Measurements from ENCODE around the gene DYNC1I1.

The DYNC1I1 gene

DNA sequence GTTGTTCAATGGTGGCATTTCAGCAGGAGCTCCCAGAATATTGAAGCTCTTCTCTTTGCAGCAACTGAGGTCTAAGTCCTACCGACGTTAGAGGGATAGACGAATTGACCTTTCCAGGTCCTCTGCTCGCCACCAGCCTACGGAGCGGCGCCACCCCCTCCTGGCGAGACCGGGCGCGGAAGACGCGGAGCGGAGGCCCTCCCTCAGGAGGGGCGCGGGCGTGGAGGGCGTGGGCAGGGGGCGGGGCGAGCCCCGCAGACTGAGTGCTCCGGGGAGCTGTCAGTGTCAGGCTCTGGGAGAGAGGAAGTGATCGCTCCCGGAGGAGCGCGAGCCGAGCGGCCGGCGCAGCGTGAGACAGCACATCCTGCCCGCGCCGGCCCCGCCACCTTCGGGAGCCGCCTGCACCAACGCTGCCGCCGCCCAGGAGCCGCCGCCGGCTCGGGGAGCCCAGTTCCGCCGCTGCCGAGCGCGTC, at the start of gene DYNC1I1:
Gene DYNC1I1, plus strand, starts transcription at position 257 of the 473 bp plus-strand sequence. CDS start 32,176 bp downstream, outside the sequence.
- peak; percentile 62 to 95 (median 77) for DNase-seq
- intact Hi-C loops (cut with DNase I), result no loop called here

DNA sequence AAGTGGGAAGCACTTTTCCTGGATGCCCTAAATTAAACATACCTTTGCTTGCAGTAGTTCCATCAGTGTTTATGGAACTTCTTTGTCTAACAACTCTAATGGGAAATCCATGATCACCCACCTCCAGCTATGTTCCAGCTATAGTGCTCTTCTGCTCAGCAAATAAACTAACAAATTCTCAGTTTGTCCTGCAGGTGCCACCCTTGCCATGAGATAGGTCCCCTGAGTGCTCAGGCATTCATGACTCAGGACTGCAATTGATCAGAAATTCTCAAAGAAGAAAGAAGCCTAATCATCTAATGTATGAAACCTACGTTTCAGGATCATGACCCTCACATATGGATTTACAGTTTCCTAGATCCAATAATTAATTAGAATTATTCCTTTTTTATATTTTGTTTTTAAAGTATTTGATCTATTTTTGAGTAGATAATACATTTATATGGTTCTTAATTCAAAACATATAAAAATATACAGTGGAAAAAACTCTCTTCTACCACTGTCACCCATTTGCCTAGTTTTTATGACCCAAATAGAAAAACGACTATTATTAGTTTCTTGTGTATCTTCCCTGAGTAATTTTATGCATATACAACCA, 48.7 kb upstream of the DYNC1I1 start:
- DNase-seq, result peak in 5 of 10 donors; percentile 13 to 75 (median 42)
- intact Hi-C loops (cut with DNase I), result loop anchor here (1.0 kb wide), 1 partner anchor 148 kb away; no protein-coding TSS in a partner anchor

DNA sequence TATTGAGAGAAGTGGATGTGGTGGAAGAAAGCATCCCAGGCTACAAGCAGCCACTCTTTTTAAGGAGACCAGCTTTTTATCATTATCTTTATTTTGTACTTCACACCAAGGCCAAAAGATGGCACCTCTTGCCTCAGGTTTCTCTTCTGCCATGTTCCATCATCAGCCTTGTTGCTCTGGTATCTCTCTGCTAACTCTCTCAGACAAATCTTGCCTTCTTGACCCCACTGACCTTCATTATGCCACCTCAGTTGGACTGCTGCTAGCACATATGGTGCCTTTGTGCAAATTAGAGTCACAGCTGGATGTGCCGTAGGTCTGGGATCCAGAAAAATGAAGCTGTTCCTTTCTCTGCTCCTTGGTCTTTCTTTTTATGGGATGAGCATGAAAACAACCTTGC, 47.1 kb upstream of the DYNC1I1 start:
- intact Hi-C loops (cut with DNase I), result no loop called here
- DNase-seq, result no peak

DNA sequence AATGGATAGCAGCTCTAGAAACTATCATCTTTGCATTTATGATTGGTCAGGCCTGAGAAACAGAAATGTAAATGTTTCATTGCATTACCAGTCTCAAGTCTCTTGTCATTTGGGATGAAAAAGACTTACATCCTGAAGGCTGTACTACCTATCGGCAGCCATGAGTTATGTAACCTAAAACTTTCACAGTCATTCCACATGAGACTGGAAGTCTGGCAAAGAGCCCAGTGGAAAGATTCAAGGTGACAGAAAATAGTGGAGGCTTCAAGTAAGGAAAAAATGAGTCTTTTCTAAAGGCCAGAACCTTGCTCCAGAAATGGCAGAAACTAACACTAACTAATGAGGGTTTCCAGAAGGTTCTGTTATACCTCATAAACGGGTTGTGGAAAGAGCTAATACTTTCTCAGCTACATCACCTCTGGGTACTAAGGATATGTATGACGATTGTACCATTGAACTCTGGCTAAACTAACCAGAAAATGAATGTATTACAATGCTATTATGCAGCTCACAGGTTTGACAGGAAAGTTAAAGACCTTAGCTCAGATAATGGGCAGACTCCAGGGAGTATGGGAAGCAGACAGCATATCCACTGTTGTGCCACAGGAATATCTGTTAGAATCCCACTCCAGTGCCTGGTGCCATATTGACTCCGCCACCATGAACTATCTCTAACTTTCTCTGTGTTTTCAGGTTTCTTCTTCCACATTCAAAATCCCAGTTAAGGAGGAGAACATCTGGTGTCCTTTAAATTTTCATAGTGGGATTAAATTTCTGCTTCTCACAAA, 41.7 kb upstream of the DYNC1I1 start:
- DNase-seq, result no peak
- intact Hi-C loops (cut with DNase I), result no loop called here

DNA sequence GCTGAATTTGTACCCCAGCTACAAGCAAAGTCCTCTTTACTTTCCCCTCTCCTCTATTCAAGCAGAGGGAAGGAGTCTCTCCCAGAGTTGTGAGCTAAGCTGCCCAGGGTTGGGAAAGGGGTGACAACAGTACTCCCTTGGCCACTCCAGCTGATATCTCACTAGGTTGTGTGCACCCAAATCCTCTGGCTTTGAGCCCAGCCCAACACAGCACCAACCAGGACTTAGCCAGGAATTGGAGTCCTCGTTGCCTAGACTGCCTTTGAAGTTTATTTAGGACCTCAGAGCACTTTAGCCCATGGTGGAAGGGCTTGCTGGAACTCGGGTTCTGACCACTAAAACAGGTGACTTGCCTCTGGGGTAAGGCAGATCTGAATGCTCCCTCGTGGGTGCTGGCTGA, 35.7 kb upstream of the DYNC1I1 start:
- DNase-seq, result no peak
- intact Hi-C loops (cut with DNase I), result no loop called here

DNA sequence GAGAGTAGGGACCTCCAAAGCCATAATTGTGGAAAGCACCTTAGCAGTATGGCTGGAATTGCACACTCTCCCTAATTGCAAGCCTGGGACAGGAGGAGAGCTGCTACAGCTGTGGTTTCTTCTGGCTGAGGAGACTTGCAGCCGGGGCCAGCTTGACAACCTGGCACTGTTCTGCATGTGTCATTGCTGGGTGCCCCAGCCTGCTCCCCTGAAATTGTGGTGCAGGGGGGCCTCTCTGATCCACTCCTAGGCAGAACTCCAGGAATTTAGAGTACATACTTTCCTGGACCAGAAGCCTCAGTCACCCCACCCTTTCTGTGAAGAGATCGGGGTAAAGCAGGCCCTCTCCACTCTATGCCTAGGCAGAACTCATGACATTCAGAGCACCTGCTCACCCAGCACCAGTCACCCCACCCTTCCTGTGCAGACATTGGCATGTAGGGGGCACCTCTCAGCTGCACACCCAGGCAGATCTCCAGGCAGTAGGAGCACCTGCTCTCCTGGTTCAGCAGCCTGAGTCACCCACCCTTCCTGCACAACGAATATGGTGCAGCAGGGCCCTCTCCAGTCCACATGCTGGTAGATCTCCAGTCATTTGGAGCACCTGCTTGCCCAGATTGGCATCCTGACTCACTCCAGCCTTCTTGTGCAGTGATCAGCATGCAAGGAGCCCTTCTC, 34.4 kb upstream of the DYNC1I1 start:
- intact Hi-C loops (cut with DNase I), result no loop called here

DNA sequence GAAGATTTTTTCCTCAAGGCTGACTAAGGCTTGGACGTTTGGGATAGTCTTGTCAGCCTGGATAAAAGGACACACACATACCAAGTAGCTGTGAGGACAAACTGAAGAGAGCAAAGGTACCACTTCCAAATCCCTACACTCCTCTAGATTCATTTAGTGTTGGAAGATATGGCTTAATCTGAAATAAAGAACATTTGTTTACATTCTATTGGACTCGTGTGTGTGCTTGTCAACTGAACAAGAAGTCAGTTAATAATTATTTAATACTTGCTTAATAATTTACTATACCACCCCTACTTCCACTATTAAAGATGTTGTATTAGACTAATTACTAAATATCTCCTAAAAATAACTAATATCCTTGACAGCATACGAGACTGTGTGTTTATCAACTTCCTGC, 23.3 kb upstream of the DYNC1I1 start:
- intact Hi-C loops (cut with DNase I), result no loop called here
- DNase-seq, result no peak

More for the DNA sequence above, 34.4 kb upstream of the DYNC1I1 start:
- peak in 3 of 10 donors; percentile 14 to 86 (median 54) for DNase-seq

DNA sequence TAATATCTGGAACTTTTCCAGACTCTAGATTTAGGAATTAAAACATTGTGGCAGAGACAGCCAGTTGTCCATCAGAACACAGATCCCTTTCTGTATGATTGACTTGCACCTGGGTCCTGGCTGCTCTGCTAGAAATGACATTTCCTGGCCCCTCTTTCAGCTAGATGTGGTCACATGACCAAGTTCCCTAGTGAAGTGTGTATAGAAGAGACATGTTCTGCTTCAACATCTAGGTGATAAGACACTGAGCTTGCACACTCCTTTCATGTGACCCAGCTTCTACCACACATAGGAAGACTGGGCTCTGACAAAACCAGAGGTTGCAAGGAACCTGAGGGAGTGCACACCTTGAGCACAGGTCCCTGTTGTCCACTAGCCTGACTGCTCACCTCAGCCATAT, 22.8 kb upstream of the DYNC1I1 start:
- intact Hi-C loops (cut with DNase I), result no loop called here
- DNase-seq, result no peak

DNA sequence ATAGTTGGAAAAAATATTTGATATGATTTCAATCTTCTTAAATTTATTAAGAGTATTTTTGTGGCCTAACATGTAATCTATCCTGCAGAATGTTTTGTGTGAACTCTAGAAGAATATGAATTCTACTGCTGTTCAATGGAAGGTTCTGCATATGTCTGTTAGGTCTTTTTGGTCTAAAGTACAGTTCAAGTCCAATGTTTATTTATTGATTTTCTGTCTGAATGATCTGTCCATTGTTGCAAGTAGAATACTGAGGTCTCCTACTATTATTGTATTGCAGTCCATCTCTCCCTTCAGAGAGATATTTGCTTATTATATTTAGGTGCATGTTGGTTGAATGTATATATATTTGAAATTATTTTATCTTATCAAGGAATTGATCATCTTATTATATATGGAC, 18.9 kb upstream of the DYNC1I1 start:
- DNase-seq, result no peak
- intact Hi-C loops (cut with DNase I), result no loop called here

DNA sequence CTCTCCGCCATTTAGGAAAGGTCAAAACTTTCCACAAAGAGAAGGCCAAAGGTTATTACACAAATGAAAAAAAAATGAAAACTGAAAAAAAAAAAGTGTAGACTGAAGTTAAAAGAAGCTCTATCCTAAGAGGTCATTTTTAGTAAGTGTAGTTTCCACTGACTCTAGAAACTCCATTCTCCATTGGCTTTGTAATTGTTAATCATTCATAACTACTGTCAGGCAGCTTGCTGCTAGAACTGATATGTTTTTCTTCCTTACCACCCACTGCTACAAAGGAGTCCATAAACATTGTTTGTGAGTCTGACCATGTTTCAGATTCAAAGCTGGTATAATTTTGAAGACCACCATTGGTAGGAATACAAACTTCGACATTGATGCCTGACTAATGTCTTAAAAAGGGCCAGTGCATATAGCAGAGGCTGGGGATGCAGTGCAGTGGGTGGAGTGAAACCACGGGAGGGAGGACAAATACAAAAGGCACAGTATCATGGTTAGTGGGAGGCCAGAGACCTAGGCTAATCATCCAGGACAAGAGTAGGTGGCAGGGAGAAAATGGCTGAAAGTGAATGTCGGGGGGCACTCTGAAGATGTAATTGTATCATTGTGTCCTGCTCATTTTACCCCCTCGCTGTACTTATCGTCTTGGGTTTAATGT, 16.9 kb upstream of the DYNC1I1 start:
- intact Hi-C loops (cut with DNase I), result no loop called here
- DNase-seq, result no peak

DNA sequence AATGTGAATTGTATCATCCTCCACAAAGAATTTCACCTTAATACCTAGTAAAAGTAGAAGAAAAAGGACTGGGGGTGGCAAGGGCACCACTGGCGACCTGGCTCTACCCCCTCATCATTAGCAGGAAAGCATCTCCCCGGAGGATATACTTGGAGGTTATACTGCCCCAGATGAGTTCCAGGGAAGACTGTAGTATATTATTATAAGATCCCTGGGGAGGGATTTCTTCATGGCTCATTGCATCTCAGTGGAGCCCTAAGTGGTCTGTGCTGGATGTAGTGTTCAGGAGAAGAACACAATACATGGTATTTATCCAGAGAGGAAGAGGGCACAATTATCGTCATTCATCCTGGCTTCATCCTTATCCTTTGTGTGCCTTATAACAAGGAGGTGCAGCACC, 14.2 kb upstream of the DYNC1I1 start:
- intact Hi-C loops (cut with DNase I), result no loop called here
- no peak for DNase-seq

DNA sequence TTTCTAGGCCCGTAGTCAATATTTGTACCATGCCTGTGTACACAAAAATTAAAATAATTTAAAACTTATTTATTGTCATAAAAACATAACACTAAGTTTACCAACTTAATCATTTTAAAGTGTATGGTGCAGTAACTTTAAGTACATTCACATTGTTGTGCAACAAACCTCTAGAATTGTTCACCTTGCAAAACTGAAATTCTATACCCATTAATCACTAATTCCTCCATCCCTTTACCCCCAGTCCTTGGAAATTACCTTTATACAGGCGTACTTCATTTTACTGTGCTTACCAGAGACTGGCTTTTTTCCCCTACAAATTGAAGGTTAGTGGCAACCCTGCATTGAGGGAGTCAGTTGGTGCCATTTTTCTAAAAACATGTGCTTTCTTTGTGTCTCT, 6.3 kb upstream of the DYNC1I1 start:
- intact Hi-C loops (cut with DNase I), result no loop called here
- no peak for DNase-seq

DNA sequence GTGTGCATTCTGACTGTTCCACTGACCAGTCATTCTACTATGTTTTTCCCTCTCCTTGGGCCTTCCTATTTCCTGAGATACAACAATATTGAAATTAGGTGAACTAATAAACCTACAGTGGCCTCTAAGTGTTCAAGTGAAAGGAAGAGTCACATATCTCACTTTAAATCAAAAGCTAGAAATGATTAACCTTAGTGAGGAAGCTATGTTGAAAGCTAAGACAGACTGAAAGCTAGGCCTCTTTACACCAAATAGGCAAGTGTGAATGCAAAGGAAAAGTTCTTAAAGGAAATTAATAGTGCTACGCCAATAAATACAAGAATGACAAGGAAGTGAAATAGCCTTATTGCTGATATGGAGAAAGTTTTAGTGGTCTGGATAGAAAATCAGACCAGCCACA, 5.7 kb upstream of the DYNC1I1 start:
- intact Hi-C loops (cut with DNase I), result no loop called here
- DNase-seq, result no peak

DNA sequence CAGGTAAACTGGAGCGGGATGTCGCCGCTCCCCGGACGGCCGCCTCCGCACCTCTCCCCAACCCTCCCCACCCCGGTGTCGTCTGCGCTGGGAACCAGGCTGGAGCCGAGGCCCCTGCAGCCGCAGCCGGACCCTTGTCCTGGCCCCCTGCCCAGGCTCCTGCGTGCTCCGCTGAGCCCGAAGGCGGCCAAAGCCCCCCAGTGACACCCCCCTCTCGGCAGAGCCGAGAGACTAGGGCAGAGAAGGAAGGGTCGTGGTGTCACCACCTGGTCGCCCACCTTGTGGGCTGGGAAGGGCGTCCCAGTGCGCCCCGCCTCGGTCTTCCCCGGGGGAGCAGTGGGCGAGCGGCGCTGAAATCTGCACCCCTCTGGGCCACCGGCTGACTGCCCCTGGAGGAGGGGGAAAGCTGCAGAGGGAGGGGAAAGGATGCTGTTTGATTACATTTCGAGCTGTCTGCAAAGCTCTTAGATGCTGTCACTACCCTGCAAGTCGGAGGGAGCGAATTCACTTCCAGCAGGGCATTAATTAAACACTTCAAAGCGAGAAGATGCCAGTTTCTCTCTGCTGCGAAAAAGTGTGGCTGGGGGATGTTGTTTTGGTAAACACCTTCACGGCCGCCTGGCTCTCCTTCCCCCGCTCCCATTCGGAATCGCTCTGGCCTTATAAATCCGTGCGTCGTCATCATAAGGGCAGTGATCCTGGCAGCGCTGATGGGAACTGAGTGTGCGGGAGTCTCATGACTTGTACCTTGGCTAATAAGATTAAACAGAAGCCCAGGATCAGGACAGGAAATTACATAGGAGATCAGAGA, 622 bp downstream of the DYNC1I1 start:
- peak in 7 of 10 donors; percentile 18 to 85 (median 29) for DNase-seq
- intact Hi-C loops (cut with DNase I), result no loop called here

DNA sequence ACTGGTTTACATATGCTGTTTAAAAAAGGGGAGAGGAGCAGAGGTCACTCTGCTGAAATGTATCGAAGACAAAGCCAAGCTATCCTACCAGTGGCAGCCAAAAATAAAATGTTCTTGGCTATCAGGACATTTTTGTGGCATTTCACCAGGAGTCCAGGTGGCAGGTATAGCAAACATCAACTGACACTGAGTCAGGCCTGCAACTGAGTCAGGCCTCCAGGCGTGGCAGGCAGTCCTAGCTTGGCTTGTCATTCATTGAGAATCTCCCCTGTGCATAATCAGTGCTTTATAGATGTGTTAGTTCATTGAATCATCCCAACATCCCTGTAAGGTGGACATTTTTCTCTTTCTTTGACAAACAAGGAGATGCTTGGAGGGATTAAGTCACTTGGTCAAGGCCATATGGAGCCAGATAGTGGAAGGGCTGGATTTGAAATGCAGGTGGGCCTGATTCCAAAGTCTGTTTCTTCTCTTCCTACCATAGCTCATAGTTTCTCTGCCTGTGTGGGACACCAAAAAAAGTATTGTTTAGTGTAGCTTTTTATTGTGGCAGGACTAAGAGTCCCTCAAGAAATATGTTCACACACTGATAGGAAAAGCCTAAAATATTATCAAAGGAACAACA, 4.3 kb downstream of the DYNC1I1 start:
- intact Hi-C loops (cut with DNase I), result no loop called here
- no peak for DNase-seq

DNA sequence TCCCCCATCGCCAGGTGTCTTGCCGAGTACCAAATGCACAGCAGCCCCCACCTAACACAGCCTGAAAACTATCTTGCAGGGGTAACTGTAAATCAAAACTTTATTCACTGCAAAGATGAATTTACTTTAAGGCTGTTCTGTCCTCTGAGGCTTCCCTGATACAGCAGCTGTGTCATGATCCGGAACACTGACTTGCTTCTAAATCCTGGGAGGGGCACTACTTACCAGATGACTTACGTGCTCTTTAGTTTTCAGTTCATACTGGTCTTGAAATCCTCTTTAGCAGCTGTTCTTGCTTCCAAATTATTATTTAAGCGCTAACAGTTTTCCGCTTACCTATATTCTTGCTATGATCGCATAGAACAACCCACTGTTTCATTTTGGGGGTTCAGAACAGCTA, 4.9 kb downstream of the DYNC1I1 start:
- intact Hi-C loops (cut with DNase I), result no loop called here
- no peak for DNase-seq

DNA sequence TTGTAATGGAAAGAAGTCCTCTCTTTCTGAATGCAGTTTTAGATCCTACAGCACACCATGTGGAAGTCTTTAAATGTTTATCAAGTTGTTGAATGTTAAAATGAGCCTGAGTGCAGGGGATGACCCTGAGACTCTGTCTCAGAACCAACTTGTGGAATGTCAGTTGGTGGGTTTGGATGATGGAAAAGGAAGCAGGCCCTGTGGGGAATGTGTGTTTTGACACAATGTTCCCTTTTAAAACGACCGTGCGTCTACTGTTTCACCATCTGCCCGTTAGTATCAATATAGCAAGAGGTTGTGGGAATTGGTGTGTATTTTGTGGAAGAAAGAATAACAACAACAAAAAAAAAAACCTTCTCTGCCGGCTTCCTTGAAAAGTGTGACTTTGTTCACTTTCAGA, 8.3 kb downstream of the DYNC1I1 start:
- intact Hi-C loops (cut with DNase I), result no loop called here
- DNase-seq, result no peak

DNA sequence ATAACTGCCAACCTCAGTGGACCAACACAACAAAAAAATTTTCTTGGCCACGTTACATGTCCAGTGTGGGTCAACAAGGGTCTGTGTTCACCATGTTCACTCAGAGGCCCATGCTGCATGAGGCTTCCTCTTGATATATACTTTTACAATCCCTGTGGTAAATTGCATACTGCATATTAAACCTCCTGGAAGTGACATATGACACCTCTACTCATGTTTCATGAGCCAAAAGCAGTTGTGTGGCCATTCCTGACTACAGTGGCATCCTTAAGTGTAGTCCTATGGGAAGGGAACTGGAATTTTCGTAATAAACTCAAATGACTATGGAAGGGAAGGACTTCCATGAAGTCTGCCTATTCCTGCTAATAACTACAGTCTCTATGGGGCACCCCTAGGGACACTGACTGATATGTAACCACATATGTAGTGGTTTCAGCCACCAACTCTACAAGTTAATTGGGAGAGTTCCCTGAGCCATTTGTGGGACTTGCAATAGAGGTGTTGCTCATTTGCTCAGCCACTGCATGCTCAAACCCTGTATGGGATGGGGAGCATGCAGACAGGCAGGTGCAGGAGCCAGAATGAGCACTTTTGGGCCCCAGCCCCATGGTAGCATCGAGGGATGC, 9.7 kb downstream of the DYNC1I1 start:
- DNase-seq, result no peak
- intact Hi-C loops (cut with DNase I), result no loop called here

DNA sequence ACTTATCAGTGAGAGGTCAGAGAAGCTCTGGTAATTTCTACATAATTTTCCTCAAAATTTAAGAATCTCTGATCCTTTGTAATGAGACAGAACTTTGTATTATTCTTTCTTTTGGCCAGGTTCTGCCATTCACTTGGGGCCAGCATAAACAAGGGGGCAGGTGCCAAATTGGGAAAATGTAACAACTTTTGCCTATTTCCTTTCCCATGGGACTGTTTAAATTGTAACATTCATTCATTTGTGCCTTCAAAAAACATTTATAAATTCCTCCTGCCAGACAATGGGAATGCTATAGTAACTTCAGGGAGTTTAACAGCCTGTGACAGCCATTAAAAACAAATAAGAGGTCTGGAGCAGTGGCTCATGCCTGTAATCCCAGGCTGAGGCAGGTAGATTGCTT, 12.4 kb downstream of the DYNC1I1 start:
- intact Hi-C loops (cut with DNase I), result no loop called here
- DNase-seq, result no peak
